GM12801 (cell line): ENCODE measurements around the gene DCAF4.

Experiments
- CTCF ChIP-seq: IDR thresholded peaks from one replicate; pipeline ENCODE4 v1.5.1; 2011; ENCODE audit warnings: control low read depth; ENCODE audit not compliant: insufficient read length; ENCODE audit errors: extremely low read depth

DCAF4 gene

GRCh38 chr14:72999316-72999715 is 73.1 kb downstream of the DCAF4 start:
- TF ChIP-seq CTCF = no peak

DNA sequence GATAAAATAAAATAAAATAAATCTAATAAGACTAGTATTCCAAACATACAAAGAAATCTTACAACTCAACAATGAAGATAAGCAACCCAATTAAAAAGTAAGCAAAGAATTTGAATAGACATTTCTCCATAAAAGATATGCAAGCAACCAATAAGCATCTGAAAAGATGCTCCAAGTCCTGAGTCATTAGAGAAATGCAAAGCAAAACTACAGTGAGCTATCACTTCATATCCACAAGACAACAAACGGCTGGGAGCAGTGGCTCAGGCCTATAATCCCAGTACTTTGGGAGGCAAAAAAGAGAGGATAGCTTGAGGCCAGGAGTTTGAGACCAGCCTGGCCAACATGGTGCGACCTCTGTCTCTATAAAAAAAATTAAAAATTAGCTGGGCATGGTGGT is 73.8 kb downstream of the DCAF4 start:
- no peak for TF ChIP-seq CTCF

GRCh38 chr14:73003681-73004080 is 77.4 kb downstream of the DCAF4 start:
- TF ChIP-seq CTCF = no peak

DNA sequence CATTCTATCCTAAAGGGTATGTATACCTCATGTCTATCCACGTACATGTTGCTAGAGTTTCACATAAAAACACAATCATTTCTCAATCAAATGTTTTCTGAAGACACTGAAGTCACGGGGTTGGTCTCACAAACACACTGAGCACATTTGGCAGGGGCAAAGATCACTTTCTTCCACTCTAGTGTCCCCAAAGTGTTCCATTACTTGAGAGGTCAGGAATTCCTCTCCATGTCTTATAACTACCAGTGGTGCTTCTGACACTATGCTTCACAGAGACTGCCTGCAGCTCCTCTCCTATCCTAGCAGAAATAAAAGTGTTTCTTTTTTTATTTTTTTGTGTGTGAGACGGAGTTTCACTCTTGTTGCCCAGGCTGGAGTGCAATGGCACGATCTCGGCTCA is 81.6 kb downstream of the DCAF4 start:
- no peak for TF ChIP-seq CTCF

DNA sequence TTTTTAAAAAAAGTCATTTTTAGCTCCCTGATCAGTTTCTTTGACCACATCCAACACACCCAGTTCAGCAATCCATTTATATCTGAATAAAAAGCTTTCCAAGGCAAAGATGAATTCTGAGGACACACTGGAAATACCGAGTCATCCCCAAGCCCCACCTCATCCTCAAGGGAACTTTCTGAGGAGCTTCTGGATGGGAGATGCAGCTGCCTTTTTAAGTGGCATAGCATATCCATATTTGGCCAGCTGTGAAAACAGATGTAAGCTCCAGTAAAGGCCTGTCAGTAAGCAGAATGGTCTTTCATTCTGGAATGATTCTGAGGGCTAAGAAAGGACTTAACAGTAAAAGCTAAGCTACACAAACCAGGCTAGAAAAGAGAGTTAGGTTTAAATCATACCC is 82.2 kb downstream of the DCAF4 start:
- TF ChIP-seq CTCF = no peak
